WTC11 (cell line): ENCODE measurements around the gene DHRS7B. TPM values are rescaled to one million over a fixed set of nuclear protein-coding genes. Genes with fewer than 3 reads are reported as not detected.

Source experiments
- ATAC-seq: fragments of 200-7000 bp; cut with Tn5 transposase; 2 replicates; pipeline ENCODE4 v1.10.0; 2021; ENCODE audit warnings: mild to moderate bottlenecking, moderate library complexity
- CTCF ChIA-PET: fragments of 300-600 bp; sonication (Branson Sonifier 250); formaldehyde crosslinking; loops from one replicate; lab custom pipeline; 2021; ENCODE audit warnings: antibody characterized with exemption; lab: Charles Lee
- POLR2A ChIA-PET: fragments of 350-600 bp; sonication (Branson Sonifier 250); formaldehyde crosslinking; loops from one replicate; lab custom pipeline; 2021; ENCODE audit warnings: antibody characterized with exemption; lab: Charles Lee
- DNase-seq: peaks from one replicate; pipeline ENCODE4 v3.0.0; 2021; ENCODE audit warnings: low spot score
- H3K27ac Mint-ChIP-seq: 2 replicates; pipeline ENCODE4 v1.8.0; 2021; ENCODE audit warnings: mixed read lengths
- H3K27me3 Mint-ChIP-seq: 2 replicates; pipeline ENCODE4 v1.8.0; 2021; ENCODE audit warnings: low read depth, mild to moderate bottlenecking, moderate library complexity, mixed read lengths
- H3K36me3 Mint-ChIP-seq: 2 replicates; pipeline ENCODE4 v1.8.0; 2021; ENCODE audit warnings: mixed read lengths
- H3K4me1 Mint-ChIP-seq: 2 replicates; pipeline ENCODE4 v1.8.0; 2022; ENCODE audit warnings: mixed read lengths
- H3K4me3 Mint-ChIP-seq: 2 replicates; pipeline ENCODE4 v1.8.0; 2021; ENCODE audit warnings: mild to moderate bottlenecking, moderate library complexity, mixed read lengths
- H3K9me3 Mint-ChIP-seq: 2 replicates; pipeline ENCODE4 v1.8.0; 2021; ENCODE audit warnings: mixed read lengths
- AFF4 ChIP-seq: sonication (generic); formaldehyde crosslinking; IDR thresholded peaks from 2 replicates; pipeline ENCODE4 v1.8.1; 2023; ENCODE audit warnings: mild to moderate bottlenecking, missing genetic modification reagents, borderline replicate concordance
- AR ChIP-seq: fragments of 250-450 bp; sonication (Bioruptor Pico); IDR thresholded peaks from 2 replicates; pipeline ENCODE4 v1.9.0; 2021; ENCODE audit warnings: mild to moderate bottlenecking
- ATF1 ChIP-seq: sonication (generic); formaldehyde crosslinking; IDR thresholded peaks from 2 replicates; pipeline ENCODE4 v1.8.1; 2023; ENCODE audit warnings: mild to moderate bottlenecking, moderate library complexity, missing genetic modification reagents
- ATF2 ChIP-seq: sonication (generic); formaldehyde crosslinking; IDR thresholded peaks from 2 replicates; pipeline ENCODE4 v1.8.1; 2022; ENCODE audit warnings: low read depth, missing genetic modification reagents, borderline replicate concordance
- CBFB ChIP-seq: sonication (generic); formaldehyde crosslinking; IDR thresholded peaks from 2 replicates; pipeline ENCODE4 v1.8.1; 2022; ENCODE audit warnings: mild to moderate bottlenecking, low read depth, missing genetic modification reagents
- CREB1 ChIP-seq: sonication (generic); formaldehyde crosslinking; IDR thresholded peaks from 2 replicates; pipeline ENCODE4 v1.8.0; 2023; ENCODE audit warnings: mild to moderate bottlenecking, missing genetic modification reagents
- CTCF ChIP-seq: fragments of 200-600 bp; IDR thresholded peaks from 2 replicates; pipeline ENCODE4 v1.8.0; 2022; ENCODE audit warnings: antibody characterized with exemption
- E2F5 ChIP-seq: sonication (generic); formaldehyde crosslinking; IDR thresholded peaks from 2 replicates; pipeline ENCODE4 v1.8.1; 2022; ENCODE audit warnings: mild to moderate bottlenecking, moderate library complexity, missing genetic modification reagents
- EMX1 ChIP-seq: fragments of 250-450 bp; sonication (Bioruptor Pico); IDR thresholded peaks from 2 replicates; pipeline ENCODE4 v1.8.0; 2021; ENCODE audit warnings: mild to moderate bottlenecking
- FOXJ3 ChIP-seq: sonication (generic); formaldehyde crosslinking; IDR thresholded peaks from 2 replicates; pipeline ENCODE4 v1.9.0; 2021; ENCODE audit warnings: missing genetic modification reagents, mild to moderate bottlenecking, borderline replicate concordance
- GABPB1 ChIP-seq: sonication (generic); formaldehyde crosslinking; IDR thresholded peaks from 2 replicates; pipeline ENCODE4 v1.8.1; 2023; ENCODE audit warnings: mild to moderate bottlenecking, missing genetic modification reagents
- NFATC4 ChIP-seq: fragments of 250-450 bp; sonication (Bioruptor Pico); IDR thresholded peaks from 2 replicates; pipeline ENCODE4 v1.9.0; 2021; ENCODE audit warnings: mild to moderate bottlenecking
- NR1H2 ChIP-seq: sonication (generic); formaldehyde crosslinking; IDR thresholded peaks from 2 replicates; pipeline ENCODE4 v1.9.0; 2021; ENCODE audit warnings: mild to moderate bottlenecking, moderate library complexity, missing genetic modification reagents
- RORB ChIP-seq: fragments of 250-450 bp; sonication (Bioruptor Pico); IDR thresholded peaks from 2 replicates; pipeline ENCODE4 v1.9.0; 2021; ENCODE audit warnings: mild to moderate bottlenecking
- SMAD4 ChIP-seq: sonication (generic); formaldehyde crosslinking; IDR thresholded peaks from 2 replicates; pipeline ENCODE4 v1.8.0; 2022; ENCODE audit warnings: mild to moderate bottlenecking, missing genetic modification reagents
- TP53 ChIP-seq: sonication (generic); formaldehyde crosslinking; IDR thresholded peaks from 2 replicates; pipeline ENCODE4 v1.8.1; 2023; ENCODE audit warnings: mild to moderate bottlenecking, missing genetic modification reagents
- USF2 ChIP-seq: sonication (generic); formaldehyde crosslinking; IDR thresholded peaks from 2 replicates; pipeline ENCODE4 v1.8.1; 2023; ENCODE audit warnings: mild to moderate bottlenecking, missing genetic modification reagents, moderate library complexity
- ZBTB21 ChIP-seq: sonication (generic); formaldehyde crosslinking; IDR thresholded peaks from 2 replicates; pipeline ENCODE4 v1.8.1; 2023; ENCODE audit warnings: mild to moderate bottlenecking, missing genetic modification reagents, borderline replicate concordance
- ZNF138 ChIP-seq: sonication (generic); formaldehyde crosslinking; conservative IDR thresholded peaks from 2 replicates; pipeline ENCODE4 v1.8.1; 2022; ENCODE audit warnings: mild to moderate bottlenecking, moderate library complexity, missing genetic modification reagents
- ZNF232 ChIP-seq: sonication (generic); formaldehyde crosslinking; IDR thresholded peaks from 2 replicates; pipeline ENCODE4 v1.8.0; 2022; ENCODE audit warnings: mild to moderate bottlenecking, missing genetic modification reagents
- ZNF396 ChIP-seq: fragments of 250-450 bp; sonication (Bioruptor Pico); IDR thresholded peaks from 2 replicates; pipeline ENCODE4 v1.8.0; 2021; ENCODE audit warnings: mild to moderate bottlenecking, moderate library complexity, borderline replicate concordance
- ZNF425 ChIP-seq: fragments of 250-450 bp; sonication (Bioruptor Pico); conservative IDR thresholded peaks from 2 replicates; pipeline ENCODE4 v1.9.0; 2021; ENCODE audit warnings: mild to moderate bottlenecking
- total RNA-seq: library from RNA; stranded (reverse); gene quantifications from 3 replicates; pipeline ENCODE4 v1.2.3, GENCODE V29; 2021

DHRS7B gene
- total RNA-seq, 1 experiment from 2014 or later: 15.6 TPM

- no peak overlapping the region for H3K4me3 Mint-ChIP-seq
- peaks cover 12% of the 10 kb centered on the region for H3K36me3 Mint-ChIP-seq
- H3K9me3 Mint-ChIP-seq: no peaks in the 10 kb centered on the region
- H3K27me3 Mint-ChIP-seq: no peaks in the 10 kb centered on the region; the same call in 1 of the 2 replicates
- DNase-seq: no peak
- POLR2A ChIA-PET: no interaction called here
- CTCF ChIA-PET: no interaction called here
- no peak for TF ChIP-seq USF2
- TF ChIP-seq FOXJ3 (CRISPR knock-in tag): no peak
- TF ChIP-seq ZNF232 (CRISPR knock-in tag): no peak
- TF ChIP-seq, all 79 proteins: peak for 0
- Mint-ChIP-seq H3K4me1 (no peaks in the 10 kb centered on the region), H3K27ac (no peak overlapping the region)
- ATAC-seq: no peak
Measured at GRCh38 chr17:21172846-21173245, 46.1 kb downstream of the DHRS7B start.

- H3K27me3 Mint-ChIP-seq: no peaks in the 10 kb centered on the region; the same call in 1 of the 2 replicates
- ATAC-seq: no peak
- no peaks in the 10 kb centered on the region for H3K9me3 Mint-ChIP-seq
- peaks cover 12% of the 10 kb centered on the region for H3K36me3 Mint-ChIP-seq
- no peak for TF ChIP-seq CBFB
- TF ChIP-seq NFATC4 (CRISPR knock-in tag): no peak
- TF ChIP-seq ZNF138 (CRISPR knock-in tag): no peak
- no peak for TF ChIP-seq AR
- TF ChIP-seq ZNF425 (CRISPR knock-in tag): no peak
- no peak for TF ChIP-seq CTCF
- TF ChIP-seq ATF2 (CRISPR knock-in tag): no peak
- no peak for TF ChIP-seq NR1H2 (CRISPR knock-in tag)
- no peak for TF ChIP-seq EMX1
- no peak for TF ChIP-seq AFF4 (CRISPR knock-in tag)
- no peak for TF ChIP-seq E2F5 (CRISPR knock-in tag)
- no peak for TF ChIP-seq SMAD4 (CRISPR knock-in tag)
- no peak for TF ChIP-seq ATF1 (CRISPR knock-in tag)
- no peak for TF ChIP-seq TP53 (CRISPR knock-in tag)
- TF ChIP-seq ZNF396 (CRISPR knock-in tag): no peak
- TF ChIP-seq CREB1: no peak
- TF ChIP-seq ZBTB21: no peak
- no peak for TF ChIP-seq RORB (CRISPR knock-in tag)
- TF ChIP-seq GABPB1: no peak
- no peak overlapping the region for H3K4me3 Mint-ChIP-seq
- no peaks in the 10 kb centered on the region for H3K4me1 Mint-ChIP-seq
- POLR2A ChIA-PET: no interaction called here
- H3K27ac Mint-ChIP-seq: no peak overlapping the region
- CTCF ChIA-PET: no interaction called here
- DNase-seq: no peak
Measured at GRCh38 chr17:21173543-21173942, 46.8 kb downstream of the DHRS7B start.
